MG63 (cell line): Measurements from ENCODE around the gene NACC2. TPM values are rescaled to one million over a fixed set of nuclear protein-coding genes. Genes with fewer than 3 reads are reported as not detected.

Source experiments
- DNase-seq: peaks from one replicate; pipeline ENCODE4 v3.0.0-alpha.2; 2020
- H3K27me3 ChIP-seq: fragments of 250-450 bp; sonication (Bioruptor Pico); 2 replicates; pipeline ENCODE4 v1.5.1; 2020; ENCODE audit warnings: mild to moderate bottlenecking, moderate library complexity
- H3K36me3 ChIP-seq: fragments of 250-450 bp; sonication (Bioruptor Pico); 2 replicates; pipeline ENCODE4 v1.5.1; 2020; ENCODE audit warnings: mild to moderate bottlenecking, moderate library complexity
- H3K4me3 ChIP-seq: fragments of 250-450 bp; sonication (Bioruptor Pico); 2 replicates; pipeline ENCODE4 v1.5.1; 2020; ENCODE audit warnings: mild to moderate bottlenecking, moderate library complexity
- H3K9me3 ChIP-seq: fragments of 250-450 bp; sonication (Bioruptor Pico); 2 replicates; pipeline ENCODE4 v1.5.1; 2020; ENCODE audit warnings: mild to moderate bottlenecking, moderate library complexity
- total RNA-seq: library from RNA; depleted of rRNA; stranded (reverse); fragments of >200 nt; shearing (Covaris generic); gene quantifications from 2 replicates; pipeline ENCODE4 v1.2.3, GENCODE V29; 2014; ENCODE audit warnings: low replicate concordance

NACC2 gene
- total RNA-seq, 1 experiment from 2014 or later = 22.4 TPM

- Histone ChIP-seq H3K36me3 (peaks cover 12% of the 10 kb centered on the region), H3K9me3 (no peaks in the 10 kb centered on the region), H3K4me3 (no peak overlapping the region), H3K27me3 (no peaks in the 10 kb centered on the region)
- DNase-seq = no peak
Observed at GRCh38 chr9:136090056-136090735, 4.9 kb downstream of the NACC2 start.

GRCh38 chr9:136089697-136090045, 5.4 kb downstream of the NACC2 start:
- H3K36me3 ChIP-seq = peaks cover 12% of the 10 kb centered on the region
- no peaks in the 10 kb centered on the region for H3K9me3 ChIP-seq
- DNase-seq = no peak
- no peaks in the 10 kb centered on the region for H3K27me3 ChIP-seq
- H3K4me3 ChIP-seq = no peak overlapping the region

- no peaks in the 10 kb centered on the region for H3K27me3 ChIP-seq
- DNase-seq = no peak
- H3K36me3 ChIP-seq = peaks cover 12% of the 10 kb centered on the region
- H3K4me3 ChIP-seq = no peak overlapping the region
- no peaks in the 10 kb centered on the region for H3K9me3 ChIP-seq
Observed at GRCh38 chr9:136088939-136089696, 6.0 kb downstream of the NACC2 start.

GRCh38 chr9:136088481-136088938, 6.6 kb downstream of the NACC2 start:
- Histone ChIP-seq H3K36me3 (peaks cover 12% of the 10 kb centered on the region), H3K4me3 (no peak overlapping the region), H3K9me3 (no peaks in the 10 kb centered on the region), H3K27me3 (no peaks in the 10 kb centered on the region)
- no peak for DNase-seq

- Histone ChIP-seq H3K9me3 (no peaks in the 10 kb centered on the region), H3K4me3 (no peak overlapping the region), H3K27me3 (no peaks in the 10 kb centered on the region), H3K36me3 (peaks cover 10% of the 10 kb centered on the region)
- no peak for DNase-seq
Observed at GRCh38 chr9:136087741-136088480, 7.2 kb downstream of the NACC2 start.

- peaks cover 2% of the 10 kb centered on the region for H3K36me3 ChIP-seq
- H3K9me3 ChIP-seq = no peaks in the 10 kb centered on the region
- no peak for DNase-seq
- H3K27me3 ChIP-seq = no peaks in the 10 kb centered on the region
- H3K4me3 ChIP-seq = no peak overlapping the region
Observed at GRCh38 chr9:136086951-136087740, 7.9 kb downstream of the NACC2 start.

GRCh38 chr9:136086213-136086881, 8.7 kb downstream of the NACC2 start:
- Histone ChIP-seq H3K9me3 (no peaks in the 10 kb centered on the region), H3K27me3 (no peaks in the 10 kb centered on the region), H3K4me3 (no peak overlapping the region), H3K36me3 (no peaks in the 10 kb centered on the region; the same call in 1 of the 2 replicates)
- DNase-seq = no peak

GRCh38 chr9:136085815-136086212, 9.3 kb downstream of the NACC2 start:
- H3K9me3 ChIP-seq = no peaks in the 10 kb centered on the region
- no peaks in the 10 kb centered on the region; the same call in none of the 2 replicates for H3K36me3 ChIP-seq
- DNase-seq = peak; percentile 60
- H3K4me3 ChIP-seq = no peak overlapping the region
- no peaks in the 10 kb centered on the region for H3K27me3 ChIP-seq

GRCh38 chr9:136084063-136084944, 10.8 kb downstream of the NACC2 start:
- H3K36me3 ChIP-seq = no peaks in the 10 kb centered on the region; the same call in none of the 2 replicates
- no peaks in the 10 kb centered on the region for H3K9me3 ChIP-seq
- no peak overlapping the region for H3K4me3 ChIP-seq
- H3K27me3 ChIP-seq = no peaks in the 10 kb centered on the region
- DNase-seq = no peak

- no peak overlapping the region for H3K4me3 ChIP-seq
- H3K9me3 ChIP-seq = no peaks in the 10 kb centered on the region
- DNase-seq = no peak
- no peaks in the 10 kb centered on the region for H3K27me3 ChIP-seq
- H3K36me3 ChIP-seq = no peaks in the 10 kb centered on the region; the same call in none of the 2 replicates
Observed at GRCh38 chr9:136083558-136084062, 11.5 kb downstream of the NACC2 start.

- DNase-seq = no peak
- H3K36me3 ChIP-seq = no peaks in the 10 kb centered on the region; the same call in none of the 2 replicates
- no peaks in the 10 kb centered on the region for H3K9me3 ChIP-seq
Observed at GRCh38 chr9:136082496-136083361, 12.4 kb downstream of the NACC2 start.

GRCh38 chr9:136081826-136082495, 13.1 kb downstream of the NACC2 start:
- H3K36me3 ChIP-seq = no peaks in the 10 kb centered on the region; the same call in none of the 2 replicates
- no peak for DNase-seq
- no peaks in the 10 kb centered on the region for H3K27me3 ChIP-seq
- H3K9me3 ChIP-seq = no peaks in the 10 kb centered on the region
- H3K4me3 ChIP-seq = no peak overlapping the region

More at GRCh38 chr9:136082496-136083361, 12.4 kb downstream of the NACC2 start:
- Histone ChIP-seq H3K4me3 (no peak overlapping the region), H3K27me3 (no peaks in the 10 kb centered on the region)

GRCh38 chr9:136081113-136081825, 13.8 kb downstream of the NACC2 start:
- no peak for DNase-seq
- Histone ChIP-seq H3K9me3 (no peaks in the 10 kb centered on the region), H3K27me3 (no peaks in the 10 kb centered on the region), H3K4me3 (no peak overlapping the region), H3K36me3 (no peaks in the 10 kb centered on the region; the same call in none of the 2 replicates)
